Neural progenitor cell (in vitro differentiated cells): Measurements from ENCODE around the gene MDM2.

Source experiments
- CTCF ChIP-seq: fragments of 200-600 bp; sonication (generic); IDR thresholded peaks from 2 replicates; pipeline ENCODE4 v1.5.1; 2017; ENCODE audit warnings: antibody characterized with exemption, mild to moderate bottlenecking
- EZH2phosphoT487 ChIP-seq: fragments of 200-600 bp; sonication (generic); IDR thresholded peaks from 2 replicates; pipeline ENCODE4 v1.6.1; 2017; ENCODE audit warnings: antibody characterized with exemption

- TF ChIP-seq CTCF (no peak), EZH2phosphoT487 (no peak)
Observed at GRCh38 chr12:68800294-68800693, 7.7 kb upstream of the MDM2 start.
